HepG2 (cell line): ENCODE measurements around the gene DQX1.

Experiments
- ATF1 ChIP-seq: IDR thresholded peaks from 2 replicates; pipeline ENCODE4 v1.6.1; 2016; ENCODE audit warnings: mild to moderate bottlenecking, control low read depth
- HOXA7 ChIP-seq: sonication (generic); formaldehyde crosslinking; IDR thresholded peaks from 2 replicates; pipeline ENCODE4 v1.8.1; 2022; ENCODE audit warnings: mild to moderate bottlenecking, missing genetic modification reagents, moderate library complexity
- MTA3 ChIP-seq: sonication (generic); formaldehyde crosslinking; IDR thresholded peaks from 2 replicates; pipeline ENCODE4 v1.4.0; 2020; ENCODE audit warnings: missing genetic modification reagents
- POLR2A ChIP-seq, 2 experiments: IDR thresholded peaks; 2 replicates each; pipeline ENCODE4 v1.6.1; 2011; ENCODE audit warnings: low read depth in 2 of 2, low read length in 2 of 2, mild to moderate bottlenecking in 1 of 2, moderate library complexity in 1 of 2; ENCODE audit not compliant: insufficient read depth in 1 of 2
- PRMT3 ChIP-seq: sonication (generic); formaldehyde crosslinking; IDR thresholded peaks from 2 replicates; pipeline ENCODE4 v1.8.1; 2022; ENCODE audit warnings: low read depth, mild to moderate bottlenecking, moderate library complexity, missing genetic modification reagents, borderline replicate concordance
- STAG1 ChIP-seq: sonication (generic); formaldehyde crosslinking; IDR thresholded peaks from 2 replicates; pipeline ENCODE4 v1.4.0; 2020; ENCODE audit warnings: missing genetic modification reagents
- TBP ChIP-seq: sonication (generic); formaldehyde crosslinking; IDR thresholded peaks from 2 replicates; pipeline ENCODE4 v1.5.0; 2020; ENCODE audit warnings: missing genetic modification reagents
- ZFYVE20 ChIP-seq: sonication (generic); formaldehyde crosslinking; IDR thresholded peaks from 2 replicates; pipeline ENCODE4 v1.8.0; 2023; ENCODE audit warnings: low read depth, mild to moderate bottlenecking, moderate library complexity, missing genetic modification reagents, borderline replicate concordance
- TF ChIP-seq, protein P1 (sequence below): sonication (generic); formaldehyde crosslinking; IDR thresholded peaks from 2 replicates; pipeline ENCODE4 v1.4.0; 2020; ENCODE audit warnings: mild to moderate bottlenecking, missing genetic modification reagents
- TF ChIP-seq, protein P2 (sequence below): sonication (generic); formaldehyde crosslinking; IDR thresholded peaks from 2 replicates; pipeline ENCODE4 v1.5.0; 2020; ENCODE audit warnings: mild to moderate bottlenecking, missing genetic modification reagents, moderate library complexity
- TF ChIP-seq, protein P3 (sequence below): sonication (generic); formaldehyde crosslinking; IDR thresholded peaks from 2 replicates; pipeline ENCODE4 v1.5.1; 2020; ENCODE audit warnings: mild to moderate bottlenecking, missing genetic modification reagents, moderate library complexity
- TF ChIP-seq, protein P4 (sequence below): IDR thresholded peaks from 2 replicates; pipeline ENCODE4 v1.6.1; 2016; ENCODE audit warnings: missing genetic modification reagents, missing compliant biosample characterization
- TF ChIP-seq, protein P5 (sequence below): sonication (generic); formaldehyde crosslinking; IDR thresholded peaks from 2 replicates; pipeline ENCODE4 v1.8.0; 2022; ENCODE audit warnings: mild to moderate bottlenecking, missing genetic modification reagents, borderline replicate concordance

DNA sequence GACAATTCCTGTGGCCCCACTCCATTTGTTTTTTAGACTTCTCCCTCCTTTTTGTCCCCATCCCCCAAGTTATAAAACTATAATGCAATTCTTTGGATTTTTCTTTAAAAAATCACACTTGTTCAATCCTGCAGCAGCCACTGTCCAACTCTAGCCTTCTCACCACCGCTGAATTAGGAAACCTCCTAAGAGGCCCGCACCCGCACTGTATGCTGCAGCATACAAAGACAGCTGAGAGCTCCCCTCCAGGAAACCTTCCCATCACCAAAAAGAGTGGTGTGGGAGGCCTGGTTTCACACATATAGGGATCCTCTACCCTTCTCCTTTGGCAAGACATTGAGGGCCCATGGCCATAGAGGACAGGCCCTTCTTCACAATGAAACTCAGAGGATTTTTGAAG, 21.4 kb downstream of the DQX1 start:
- TF ChIP-seq, protein P1, sequence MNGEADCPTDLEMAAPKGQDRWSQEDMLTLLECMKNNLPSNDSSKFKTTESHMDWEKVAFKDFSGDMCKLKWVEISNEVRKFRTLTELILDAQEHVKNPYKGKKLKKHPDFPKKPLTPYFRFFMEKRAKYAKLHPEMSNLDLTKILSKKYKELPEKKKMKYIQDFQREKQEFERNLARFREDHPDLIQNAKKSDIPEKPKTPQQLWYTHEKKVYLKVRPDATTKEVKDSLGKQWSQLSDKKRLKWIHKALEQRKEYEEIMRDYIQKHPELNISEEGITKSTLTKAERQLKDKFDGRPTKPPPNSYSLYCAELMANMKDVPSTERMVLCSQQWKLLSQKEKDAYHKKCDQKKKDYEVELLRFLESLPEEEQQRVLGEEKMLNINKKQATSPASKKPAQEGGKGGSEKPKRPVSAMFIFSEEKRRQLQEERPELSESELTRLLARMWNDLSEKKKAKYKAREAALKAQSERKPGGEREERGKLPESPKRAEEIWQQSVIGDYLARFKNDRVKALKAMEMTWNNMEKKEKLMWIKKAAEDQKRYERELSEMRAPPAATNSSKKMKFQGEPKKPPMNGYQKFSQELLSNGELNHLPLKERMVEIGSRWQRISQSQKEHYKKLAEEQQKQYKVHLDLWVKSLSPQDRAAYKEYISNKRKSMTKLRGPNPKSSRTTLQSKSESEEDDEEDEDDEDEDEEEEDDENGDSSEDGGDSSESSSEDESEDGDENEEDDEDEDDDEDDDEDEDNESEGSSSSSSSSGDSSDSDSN (CRISPR knock-in tag) = no peak
- TF ChIP-seq POLR2A (IDR thresholded peaks at IDR 0.05; ENCODE audit: insufficient read depth in 1 of 2, low read depth in 2 of 2, low read length in 2 of 2) (peak in 1 of 2 experiments; percentile 5; a peak in 1 of 4 replicates), HOXA7 (no peak), ZFYVE20 (CRISPR knock-in tag) (no peak), STAG1 (no peak), PRMT3 (no peak), MTA3 (CRISPR knock-in tag) (no peak), ATF1 (CRISPR knock-in tag) (no peak), TBP (CRISPR knock-in tag) (no peak)
- TF ChIP-seq, protein P2, sequence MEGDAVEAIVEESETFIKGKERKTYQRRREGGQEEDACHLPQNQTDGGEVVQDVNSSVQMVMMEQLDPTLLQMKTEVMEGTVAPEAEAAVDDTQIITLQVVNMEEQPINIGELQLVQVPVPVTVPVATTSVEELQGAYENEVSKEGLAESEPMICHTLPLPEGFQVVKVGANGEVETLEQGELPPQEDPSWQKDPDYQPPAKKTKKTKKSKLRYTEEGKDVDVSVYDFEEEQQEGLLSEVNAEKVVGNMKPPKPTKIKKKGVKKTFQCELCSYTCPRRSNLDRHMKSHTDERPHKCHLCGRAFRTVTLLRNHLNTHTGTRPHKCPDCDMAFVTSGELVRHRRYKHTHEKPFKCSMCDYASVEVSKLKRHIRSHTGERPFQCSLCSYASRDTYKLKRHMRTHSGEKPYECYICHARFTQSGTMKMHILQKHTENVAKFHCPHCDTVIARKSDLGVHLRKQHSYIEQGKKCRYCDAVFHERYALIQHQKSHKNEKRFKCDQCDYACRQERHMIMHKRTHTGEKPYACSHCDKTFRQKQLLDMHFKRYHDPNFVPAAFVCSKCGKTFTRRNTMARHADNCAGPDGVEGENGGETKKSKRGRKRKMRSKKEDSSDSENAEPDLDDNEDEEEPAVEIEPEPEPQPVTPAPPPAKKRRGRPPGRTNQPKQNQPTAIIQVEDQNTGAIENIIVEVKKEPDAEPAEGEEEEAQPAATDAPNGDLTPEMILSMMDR (CRISPR knock-in tag) = no peak
- TF ChIP-seq, protein P3, sequence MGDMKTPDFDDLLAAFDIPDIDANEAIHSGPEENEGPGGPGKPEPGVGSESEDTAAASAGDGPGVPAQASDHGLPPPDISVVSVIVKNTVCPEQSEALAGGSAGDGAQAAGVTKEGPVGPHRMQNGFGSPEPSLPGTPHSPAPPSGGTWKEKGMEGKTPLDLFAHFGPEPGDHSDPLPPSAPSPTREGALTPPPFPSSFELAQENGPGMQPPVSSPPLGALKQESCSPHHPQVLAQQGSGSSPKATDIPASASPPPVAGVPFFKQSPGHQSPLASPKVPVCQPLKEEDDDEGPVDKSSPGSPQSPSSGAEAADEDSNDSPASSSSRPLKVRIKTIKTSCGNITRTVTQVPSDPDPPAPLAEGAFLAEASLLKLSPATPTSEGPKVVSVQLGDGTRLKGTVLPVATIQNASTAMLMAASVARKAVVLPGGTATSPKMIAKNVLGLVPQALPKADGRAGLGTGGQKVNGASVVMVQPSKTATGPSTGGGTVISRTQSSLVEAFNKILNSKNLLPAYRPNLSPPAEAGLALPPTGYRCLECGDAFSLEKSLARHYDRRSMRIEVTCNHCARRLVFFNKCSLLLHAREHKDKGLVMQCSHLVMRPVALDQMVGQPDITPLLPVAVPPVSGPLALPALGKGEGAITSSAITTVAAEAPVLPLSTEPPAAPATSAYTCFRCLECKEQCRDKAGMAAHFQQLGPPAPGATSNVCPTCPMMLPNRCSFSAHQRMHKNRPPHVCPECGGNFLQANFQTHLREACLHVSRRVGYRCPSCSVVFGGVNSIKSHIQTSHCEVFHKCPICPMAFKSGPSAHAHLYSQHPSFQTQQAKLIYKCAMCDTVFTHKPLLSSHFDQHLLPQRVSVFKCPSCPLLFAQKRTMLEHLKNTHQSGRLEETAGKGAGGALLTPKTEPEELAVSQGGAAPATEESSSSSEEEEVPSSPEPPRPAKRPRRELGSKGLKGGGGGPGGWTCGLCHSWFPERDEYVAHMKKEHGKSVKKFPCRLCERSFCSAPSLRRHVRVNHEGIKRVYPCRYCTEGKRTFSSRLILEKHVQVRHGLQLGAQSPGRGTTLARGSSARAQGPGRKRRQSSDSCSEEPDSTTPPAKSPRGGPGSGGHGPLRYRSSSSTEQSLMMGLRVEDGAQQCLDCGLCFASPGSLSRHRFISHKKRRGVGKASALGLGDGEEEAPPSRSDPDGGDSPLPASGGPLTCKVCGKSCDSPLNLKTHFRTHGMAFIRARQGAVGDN (CRISPR knock-in tag) = no peak
- TF ChIP-seq, protein P4, sequence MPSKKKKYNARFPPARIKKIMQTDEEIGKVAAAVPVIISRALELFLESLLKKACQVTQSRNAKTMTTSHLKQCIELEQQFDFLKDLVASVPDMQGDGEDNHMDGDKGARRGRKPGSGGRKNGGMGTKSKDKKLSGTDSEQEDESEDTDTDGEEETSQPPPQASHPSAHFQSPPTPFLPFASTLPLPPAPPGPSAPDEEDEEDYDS (CRISPR knock-in tag) = no peak
- TF ChIP-seq, protein P5, sequence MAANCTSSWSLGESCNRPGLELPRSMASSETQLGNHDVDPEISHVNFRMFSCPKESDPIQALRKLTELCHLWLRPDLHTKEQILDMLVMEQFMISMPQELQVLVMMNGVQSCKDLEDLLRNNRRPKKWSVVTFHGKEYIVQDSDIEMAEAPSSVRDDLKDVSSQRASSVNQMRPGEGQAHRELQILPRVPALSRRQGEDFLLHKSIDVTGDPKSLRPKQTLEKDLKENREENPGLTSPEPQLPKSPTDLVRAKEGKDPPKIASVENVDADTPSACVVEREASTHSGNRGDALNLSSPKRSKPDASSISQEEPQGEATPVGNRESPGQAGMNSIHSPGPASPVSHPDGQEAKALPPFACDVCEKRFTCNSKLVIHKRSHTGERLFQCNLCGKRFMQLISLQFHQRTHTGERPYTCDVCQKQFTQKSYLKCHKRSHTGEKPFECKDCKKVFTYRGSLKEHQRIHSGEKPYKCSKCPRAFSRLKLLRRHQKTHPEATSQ (CRISPR knock-in tag) = no peak
